Testis (tissue), 2 donors: ENCODE results near the gene PRDM8.

Source experiments
- POLR2A ChIP-seq: fragments of 450-650 bp; IDR thresholded peaks from one replicate; pipeline ENCODE4 v1.6.1; 2017; ENCODE audit warnings: antibody characterized with exemption, mild to moderate bottlenecking, moderate library complexity
- TF ChIP-seq, protein P1 (sequence below), 3 experiments: fragments of 450-650 bp in 2 of 3; fragments of 200-600 bp in 1 of 3; sonication (generic) in 1 of 3; IDR thresholded peaks; one replicate each; pipeline ENCODE4 v1.5.1; 2016 to 2019; ENCODE audit warnings: antibody characterized with exemption in 3 of 3, mild to moderate bottlenecking in 2 of 3, moderate library complexity in 1 of 3

DNA sequence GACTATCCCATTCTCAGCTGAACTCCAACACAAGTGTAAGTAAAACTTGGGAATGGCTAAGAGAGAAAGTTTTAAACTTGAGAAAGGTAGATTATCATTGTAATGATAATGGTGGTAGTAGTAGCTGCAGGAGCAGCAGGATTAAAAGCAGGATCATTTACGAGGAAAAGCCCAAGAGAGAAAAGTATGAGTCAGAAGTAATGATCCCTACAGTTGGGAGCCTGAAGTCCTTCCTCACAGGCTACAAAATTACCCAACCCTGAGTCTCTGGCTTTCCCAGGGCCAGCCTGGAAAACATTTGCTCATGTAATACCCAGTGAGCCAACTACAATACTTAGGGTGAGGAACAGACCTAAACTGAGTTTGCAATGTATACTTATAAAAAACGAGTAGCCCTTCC lies 4.4 kb upstream of the PRDM8 start:
- TF ChIP-seq, protein P1, sequence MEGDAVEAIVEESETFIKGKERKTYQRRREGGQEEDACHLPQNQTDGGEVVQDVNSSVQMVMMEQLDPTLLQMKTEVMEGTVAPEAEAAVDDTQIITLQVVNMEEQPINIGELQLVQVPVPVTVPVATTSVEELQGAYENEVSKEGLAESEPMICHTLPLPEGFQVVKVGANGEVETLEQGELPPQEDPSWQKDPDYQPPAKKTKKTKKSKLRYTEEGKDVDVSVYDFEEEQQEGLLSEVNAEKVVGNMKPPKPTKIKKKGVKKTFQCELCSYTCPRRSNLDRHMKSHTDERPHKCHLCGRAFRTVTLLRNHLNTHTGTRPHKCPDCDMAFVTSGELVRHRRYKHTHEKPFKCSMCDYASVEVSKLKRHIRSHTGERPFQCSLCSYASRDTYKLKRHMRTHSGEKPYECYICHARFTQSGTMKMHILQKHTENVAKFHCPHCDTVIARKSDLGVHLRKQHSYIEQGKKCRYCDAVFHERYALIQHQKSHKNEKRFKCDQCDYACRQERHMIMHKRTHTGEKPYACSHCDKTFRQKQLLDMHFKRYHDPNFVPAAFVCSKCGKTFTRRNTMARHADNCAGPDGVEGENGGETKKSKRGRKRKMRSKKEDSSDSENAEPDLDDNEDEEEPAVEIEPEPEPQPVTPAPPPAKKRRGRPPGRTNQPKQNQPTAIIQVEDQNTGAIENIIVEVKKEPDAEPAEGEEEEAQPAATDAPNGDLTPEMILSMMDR (IDR thresholded peaks at IDR 0.05) = no peak
- TF ChIP-seq POLR2A = no peak
